GM18868 (cell line): ENCODE data around the gene ARPC5.

Experiments
- ATAC-seq: cut with Tn5 transposase; IDR thresholded peaks from one replicate; pipeline ENCODE4 v1.9.1; 2021; ENCODE audit warnings: mild to moderate bottlenecking, moderate library complexity; ENCODE audit not compliant: unreplicated experiment

The ARPC5 gene

GRCh38 chr1:183589384-183589783 is 46.2 kb downstream of the ARPC5 start:
- ATAC-seq = no peak

GRCh38 chr1:183588827-183589226 is 46.8 kb downstream of the ARPC5 start:
- no peak for ATAC-seq

- no peak for ATAC-seq
Observed at GRCh38 chr1:183586926-183587325, 48.7 kb downstream of the ARPC5 start.

- no peak for ATAC-seq
Observed at GRCh38 chr1:183586455-183586854, 49.1 kb downstream of the ARPC5 start.

GRCh38 chr1:183585038-183585437 is 50.5 kb downstream of the ARPC5 start:
- ATAC-seq = peak; percentile 49

GRCh38 chr1:183584147-183584546 is 51.4 kb downstream of the ARPC5 start:
- ATAC-seq = no peak

- no peak for ATAC-seq
Observed at GRCh38 chr1:183583466-183583865, 52.1 kb downstream of the ARPC5 start.

GRCh38 chr1:183582021-183582713 is 53.4 kb downstream of the ARPC5 start:
- no peak for ATAC-seq

- peak; percentile 63 for ATAC-seq
Observed at GRCh38 chr1:183580281-183580682, 55.3 kb downstream of the ARPC5 start.

GRCh38 chr1:183578856-183579255 is 56.7 kb downstream of the ARPC5 start:
- ATAC-seq = no peak

- no peak for ATAC-seq
Observed at GRCh38 chr1:183577897-183578465, 57.6 kb downstream of the ARPC5 start.

GRCh38 chr1:183576537-183576936 is 59.0 kb downstream of the ARPC5 start:
- ATAC-seq = no peak

GRCh38 chr1:183575606-183576005 is 60.0 kb downstream of the ARPC5 start:
- no peak for ATAC-seq

GRCh38 chr1:183572721-183573120 is 62.9 kb downstream of the ARPC5 start:
- ATAC-seq = no peak

- no peak for ATAC-seq
Observed at GRCh38 chr1:183571678-183572268, 63.8 kb downstream of the ARPC5 start.
